ENCODE data around the gene TTLL13. TPM values are rescaled to one million over a fixed set of nuclear protein-coding genes. Genes with fewer than 3 reads are reported as not detected.

TTLL13 gene
- total RNA-seq, 1 donor from 2014 or later, result 0.19 TPM

DNA sequence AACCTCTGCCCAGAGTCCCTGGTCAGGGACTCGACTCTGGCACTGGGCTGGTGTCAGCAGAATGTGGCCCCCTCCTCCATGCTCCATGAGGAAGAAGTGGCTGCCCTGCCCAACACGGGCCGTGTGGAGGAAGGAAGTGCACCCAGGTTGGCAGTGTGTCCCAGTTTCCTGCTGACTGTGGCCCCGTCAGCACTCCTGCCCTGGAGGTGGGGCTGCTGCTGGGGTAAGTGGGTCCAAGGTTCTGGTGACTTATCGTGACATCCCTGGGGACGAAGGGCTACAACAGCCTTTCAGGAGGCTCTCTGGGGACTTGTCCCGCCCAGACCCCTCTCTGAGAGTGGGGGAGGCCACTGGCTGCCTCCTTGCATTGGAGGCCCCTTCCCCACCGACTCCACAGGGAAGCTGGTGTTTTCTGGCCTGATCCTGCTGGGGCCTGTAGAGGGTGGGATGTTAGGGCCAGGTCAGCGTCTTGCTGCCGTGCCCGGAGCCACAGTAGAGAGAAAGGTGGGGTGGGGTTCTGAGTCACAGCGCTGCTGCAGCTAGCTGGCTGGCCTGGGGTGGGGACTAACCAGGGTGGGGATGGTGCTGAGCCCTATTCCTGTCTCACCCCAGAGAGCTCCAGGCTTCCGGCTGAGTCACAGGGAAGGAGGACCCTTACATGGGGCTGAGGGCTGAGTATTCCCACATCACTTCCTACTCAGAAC lies 37.8 kb upstream of the TTLL13 start:
- H3K4me3 ChIP-seq, result no peak overlapping the region
- TF ChIP-seq, protein P1, sequence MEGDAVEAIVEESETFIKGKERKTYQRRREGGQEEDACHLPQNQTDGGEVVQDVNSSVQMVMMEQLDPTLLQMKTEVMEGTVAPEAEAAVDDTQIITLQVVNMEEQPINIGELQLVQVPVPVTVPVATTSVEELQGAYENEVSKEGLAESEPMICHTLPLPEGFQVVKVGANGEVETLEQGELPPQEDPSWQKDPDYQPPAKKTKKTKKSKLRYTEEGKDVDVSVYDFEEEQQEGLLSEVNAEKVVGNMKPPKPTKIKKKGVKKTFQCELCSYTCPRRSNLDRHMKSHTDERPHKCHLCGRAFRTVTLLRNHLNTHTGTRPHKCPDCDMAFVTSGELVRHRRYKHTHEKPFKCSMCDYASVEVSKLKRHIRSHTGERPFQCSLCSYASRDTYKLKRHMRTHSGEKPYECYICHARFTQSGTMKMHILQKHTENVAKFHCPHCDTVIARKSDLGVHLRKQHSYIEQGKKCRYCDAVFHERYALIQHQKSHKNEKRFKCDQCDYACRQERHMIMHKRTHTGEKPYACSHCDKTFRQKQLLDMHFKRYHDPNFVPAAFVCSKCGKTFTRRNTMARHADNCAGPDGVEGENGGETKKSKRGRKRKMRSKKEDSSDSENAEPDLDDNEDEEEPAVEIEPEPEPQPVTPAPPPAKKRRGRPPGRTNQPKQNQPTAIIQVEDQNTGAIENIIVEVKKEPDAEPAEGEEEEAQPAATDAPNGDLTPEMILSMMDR (IDR thresholded peaks at IDR 0.05; ENCODE audit: borderline replicate concordance), result no peak
- no peak overlapping the region for H3K27ac ChIP-seq (replicated peaks)
- peaks cover 54% of the 10 kb centered on the region for H3K4me1 ChIP-seq
- no peaks in the 10 kb centered on the region for H3K9me3 ChIP-seq (replicated peaks)
- peaks cover 4% of the 10 kb centered on the region for H3K36me3 ChIP-seq
- intact Hi-C loops (cut with micrococcal nuclease), result no loop called here
- H3K27me3 ChIP-seq (ENCODE audit: low read depth), result no peaks in the 10 kb centered on the region
- DNase-seq, result no peak

DNA sequence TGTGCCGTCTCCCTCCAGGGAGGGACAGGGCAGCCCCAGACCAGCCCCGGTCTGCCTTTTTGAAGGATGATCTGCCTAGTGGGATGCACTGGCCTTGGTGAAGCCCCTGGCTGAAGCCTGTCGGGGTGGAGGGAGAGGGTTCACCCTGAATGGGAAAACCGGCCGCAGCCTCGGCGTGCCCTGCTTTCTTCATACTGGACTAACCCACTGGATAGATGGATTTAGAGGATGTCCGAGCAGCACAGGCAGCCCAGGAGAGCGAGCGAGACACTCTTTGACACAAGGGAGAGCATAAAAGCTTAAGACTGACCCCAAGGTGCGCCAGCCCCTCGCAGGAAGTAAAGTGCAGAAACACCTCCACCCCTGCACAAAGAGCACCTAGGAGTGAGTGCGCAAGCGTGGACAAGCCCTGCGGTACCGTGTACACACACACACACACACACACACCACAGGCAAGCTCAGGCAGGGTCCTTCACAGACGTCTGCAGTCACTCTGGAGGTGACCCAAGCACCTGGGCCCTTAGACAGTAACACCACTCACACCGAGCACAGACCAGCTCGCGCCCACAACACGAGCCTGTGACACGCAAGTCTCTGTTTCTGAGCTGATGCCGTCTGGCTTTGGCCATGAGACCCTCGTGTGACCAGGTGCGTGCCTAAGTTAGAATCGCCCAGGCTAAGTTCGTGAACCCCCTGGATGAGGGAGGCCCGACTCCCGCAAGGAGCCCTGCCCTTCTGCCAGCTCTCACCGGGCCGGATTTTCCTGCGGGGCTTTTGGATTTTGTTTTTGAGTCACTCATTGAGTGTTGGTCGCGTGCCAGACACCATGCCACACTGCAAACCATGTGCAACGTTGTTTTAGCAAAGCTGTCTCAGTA lies 36.9 kb upstream of the TTLL13 start:
- Histone ChIP-seq H3K27ac (replicated peaks) (no peak overlapping the region), H3K9me3 (replicated peaks) (no peaks in the 10 kb centered on the region), H3K4me3 (no peak overlapping the region), H3K27me3 (ENCODE audit: low read depth) (no peaks in the 10 kb centered on the region), H3K36me3 (peaks cover 9% of the 10 kb centered on the region), H3K4me1 (peaks cover 45% of the 10 kb centered on the region)
- intact Hi-C loops (cut with micrococcal nuclease), result no loop called here
- DNase-seq, result no peak
- TF ChIP-seq, protein P1 (IDR thresholded peaks at IDR 0.05; ENCODE audit: borderline replicate concordance), result no peak

DNA sequence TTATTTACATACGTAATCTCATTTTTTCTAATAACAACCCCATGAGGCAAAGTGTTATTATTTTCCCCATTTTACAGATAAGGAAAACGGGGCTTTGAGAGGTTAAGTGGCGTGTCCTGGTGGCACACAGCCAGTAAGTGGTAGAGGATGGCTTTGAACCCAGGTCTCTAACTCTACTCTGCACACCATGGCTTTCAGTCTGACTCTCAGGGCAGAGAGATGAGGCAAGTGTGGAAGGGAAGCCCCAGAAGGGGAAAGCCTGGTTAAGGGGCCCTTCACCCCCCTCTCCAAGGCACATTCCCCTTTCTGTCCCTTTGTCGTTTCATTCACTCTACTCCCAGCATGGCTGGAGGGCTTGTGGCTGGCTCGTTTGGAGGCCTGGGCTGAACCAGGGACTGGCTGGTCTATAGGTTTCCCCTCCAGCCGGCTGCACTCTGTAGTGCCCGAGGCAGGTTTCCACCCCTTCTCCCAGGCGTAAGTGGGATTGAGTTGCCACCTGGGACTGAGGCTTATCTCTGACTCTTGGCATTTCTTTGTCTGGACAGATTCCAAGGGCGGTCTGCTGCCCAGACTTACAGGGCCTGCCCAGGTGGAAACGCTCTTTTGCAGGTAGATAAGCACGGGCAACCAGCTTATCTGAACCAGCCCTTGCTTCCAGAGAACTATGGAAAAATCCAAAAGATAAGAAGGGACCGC lies 36.1 kb upstream of the TTLL13 start:
- Histone ChIP-seq H3K36me3 (peaks cover 17% of the 10 kb centered on the region), H3K9me3 (replicated peaks) (no peaks in the 10 kb centered on the region), H3K4me3 (no peak overlapping the region), H3K27ac (replicated peaks) (peak overlapping the region; percentile 19), H3K4me1 (peaks cover 42% of the 10 kb centered on the region), H3K27me3 (ENCODE audit: low read depth) (no peaks in the 10 kb centered on the region)
- intact Hi-C loops (cut with micrococcal nuclease), result no loop called here
- TF ChIP-seq, protein P1 (IDR thresholded peaks at IDR 0.05; ENCODE audit: borderline replicate concordance), result no peak
- DNase-seq, result no peak

DNA sequence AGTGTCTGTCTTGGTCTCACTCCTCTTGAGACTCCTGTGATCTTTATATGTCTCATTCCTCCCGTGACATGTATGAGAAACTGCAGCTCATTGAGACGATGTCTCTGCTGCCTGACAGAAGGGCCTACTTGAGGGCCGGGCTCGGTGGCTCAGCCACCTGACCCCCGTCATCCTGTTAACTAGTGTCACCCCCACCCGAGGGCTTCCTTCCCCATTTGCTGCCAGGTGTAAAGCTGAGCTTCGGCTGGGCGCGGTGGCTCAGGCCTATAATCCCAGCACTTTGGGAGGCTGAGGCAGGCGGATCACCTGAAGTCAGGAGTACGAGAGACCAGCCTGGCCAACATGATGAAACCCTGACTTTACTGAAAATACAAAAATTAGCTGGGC lies 35.5 kb upstream of the TTLL13 start:
- intact Hi-C loops (cut with micrococcal nuclease), result no loop called here
- Histone ChIP-seq H3K27ac (replicated peaks) (peak overlapping the region; percentile 19), H3K27me3 (ENCODE audit: low read depth) (no peaks in the 10 kb centered on the region), H3K9me3 (replicated peaks) (no peaks in the 10 kb centered on the region), H3K4me3 (no peak overlapping the region), H3K4me1 (peaks cover 42% of the 10 kb centered on the region), H3K36me3 (peaks cover 17% of the 10 kb centered on the region)
- DNase-seq, result no peak
- TF ChIP-seq, protein P1 (IDR thresholded peaks at IDR 0.05; ENCODE audit: borderline replicate concordance), result no peak

DNA sequence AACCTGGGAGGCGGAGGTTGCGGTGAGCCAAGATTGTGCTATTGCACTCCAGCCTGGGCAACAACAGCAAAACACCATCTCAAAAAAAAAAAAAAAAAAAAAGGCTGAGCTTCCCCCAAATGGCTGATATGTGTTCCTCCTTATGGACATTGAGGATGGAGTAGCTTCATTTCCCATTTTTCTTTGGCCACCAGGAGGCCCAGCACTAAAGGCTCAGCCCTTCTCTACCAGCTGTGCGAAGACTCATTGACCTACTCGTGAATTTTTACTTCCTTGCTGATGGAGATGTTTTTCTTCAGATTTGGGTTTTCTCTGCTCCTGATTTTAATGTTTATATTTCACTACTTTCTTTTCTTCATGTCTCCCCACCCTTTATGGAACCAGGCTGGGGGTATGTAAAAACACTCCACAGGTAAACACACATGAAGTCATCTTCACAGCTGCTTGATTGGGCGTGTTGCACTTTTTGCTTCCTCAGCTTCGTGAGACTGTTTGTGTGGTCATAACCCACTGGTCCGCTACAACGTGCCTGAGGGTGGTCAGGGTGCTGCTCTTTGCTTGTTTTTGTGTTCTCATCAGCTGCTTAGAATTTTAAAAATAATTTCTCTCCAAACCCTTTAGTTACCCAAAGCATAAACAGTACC lies 34.7 kb upstream of the TTLL13 start:
- Histone ChIP-seq H3K27ac (replicated peaks) (no peak overlapping the region), H3K36me3 (peaks cover 17% of the 10 kb centered on the region), H3K27me3 (ENCODE audit: low read depth) (no peaks in the 10 kb centered on the region), H3K4me1 (peaks cover 40% of the 10 kb centered on the region), H3K4me3 (no peak overlapping the region), H3K9me3 (replicated peaks) (no peaks in the 10 kb centered on the region)
- intact Hi-C loops (cut with micrococcal nuclease), result loop anchor here (5.0 kb wide), 1 partner anchor 52 kb away; no protein-coding TSS in a partner anchor
- no peak for DNase-seq
- TF ChIP-seq, protein P1 (IDR thresholded peaks at IDR 0.05; ENCODE audit: borderline replicate concordance), result peak; percentile 37
